Esophagus (tissue), 2 donors: ENCODE data around the gene EPS8L3. TPM values are rescaled to one million over a fixed set of nuclear protein-coding genes. Genes with fewer than 3 reads are reported as not detected.

Experiments
- H3K27ac ChIP-seq, 2 donors: one replicate each; pipeline ENCODE4 v1.5.1; 2013; ENCODE audit warnings: low read depth in 2 of 2, mild to moderate bottlenecking in 2 of 2, inconsistent platforms in 1 of 2, low read length in 1 of 2, moderate library complexity in 1 of 2
- H3K27me3 ChIP-seq, 2 donors: one replicate each; pipeline ENCODE4 v1.6.1; 2013; ENCODE audit warnings: low read length in 2 of 2, control low read depth in 1 of 2, mild to moderate bottlenecking in 1 of 2; ENCODE audit not compliant: insufficient read depth in 2 of 2, control insufficient read depth in 1 of 2
- H3K36me3 ChIP-seq, 2 donors: one replicate each; pipeline ENCODE4 v1.6.1; 2013; ENCODE audit warnings: low read length in 1 of 2; ENCODE audit not compliant: control insufficient read depth in 2 of 2, insufficient read depth in 2 of 2
- H3K4me1 ChIP-seq, 2 donors: one replicate each; pipeline ENCODE4 v1.6.1; 2013; ENCODE audit warnings: low read length in 1 of 2; ENCODE audit not compliant: control insufficient read depth in 2 of 2, insufficient read depth in 2 of 2
- H3K4me3 ChIP-seq, 2 donors: one replicate each; pipeline ENCODE4 v1.5.1; 2013; ENCODE audit warnings: low read length in 2 of 2, mild to moderate bottlenecking in 2 of 2, low read depth in 1 of 2, moderate library complexity in 1 of 2
- H3K9me3 ChIP-seq, 2 donors: one replicate each; pipeline ENCODE4 v1.6.1; 2013; ENCODE audit warnings: mild to moderate bottlenecking in 2 of 2, low read depth in 1 of 2, low read length in 1 of 2, moderate library complexity in 1 of 2; ENCODE audit not compliant: control insufficient read depth in 2 of 2, insufficient read depth in 1 of 2
- WGBS, 2 donors: extraction: QIAGEN DNeasy Blood & Tissue Kit; methylation state at CpG; one replicate each; pipeline ENCODE4 v1.1.7; 2013; 5-methylcytosine and 5-hydroxymethylcytosine counted together
- polyA plus RNA-seq, 2 donors: library from polyadenylated mRNA; stranded (reverse); fragments of 200-250 nt; gene quantifications; one replicate each; pipeline ENCODE4 v1.2.3, GENCODE V29; 2013
- donor health status: healthy with polysubstance abuse.
- donor health status: Bipolar disorder and iron deficiency.

The EPS8L3 gene
- polyA plus RNA-seq, 2 donors, result 0.10 to 0.28 TPM

- Histone ChIP-seq H3K27ac (no peak overlapping the region), H3K4me1 (peaks cover 0 to 3% of the 10 kb centered on the region in 2 donors), H3K36me3 (no peaks in the 10 kb centered on the region), H3K4me3 (no peak overlapping the region), H3K9me3 (no peaks in the 10 kb centered on the region), H3K27me3 (no peaks in the 10 kb centered on the region)
- 75 to 80% methylated on average over 13 of the region's 13 CpGs for WGBS, 2 donors
These were observed 2.3 kb upstream of the EPS8L3 start for GRCh38 chr1:109765896-109766615.

DNA sequence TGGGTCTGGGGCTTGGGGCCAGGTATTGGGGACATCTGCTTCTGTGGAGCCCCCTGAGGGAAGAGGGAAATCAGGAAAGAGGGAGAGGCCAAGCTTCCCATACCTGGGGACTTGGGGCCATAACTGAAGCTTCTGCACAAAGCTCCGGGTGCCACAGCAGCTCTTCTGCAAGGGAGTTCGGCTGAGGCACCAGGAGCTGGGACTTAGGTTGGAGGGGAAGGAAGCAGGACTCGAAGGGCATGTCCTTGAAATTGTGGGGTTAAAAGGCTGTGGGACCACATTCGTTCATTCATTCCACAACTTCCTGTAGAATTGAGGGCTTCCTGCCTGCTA, 1.7 kb upstream of the EPS8L3 start:
- Histone ChIP-seq H3K36me3 (no peaks in the 10 kb centered on the region), H3K4me1 (peaks cover 0 to 3% of the 10 kb centered on the region in 2 donors), H3K4me3 (no peak overlapping the region), H3K9me3 (no peaks in the 10 kb centered on the region), H3K27ac (no peak overlapping the region), H3K27me3 (no peaks in the 10 kb centered on the region)
- WGBS, 2 donors, result 75 to 78% methylated on average over 4 of the region's 4 CpGs

GRCh38 chr1:109764561-109765482, 1.1 kb upstream of the EPS8L3 start:
- H3K4me1 ChIP-seq, result peaks cover 0 to 3% of the 10 kb centered on the region in 2 donors
- H3K4me3 ChIP-seq, result no peak overlapping the region
- no peaks in the 10 kb centered on the region for H3K9me3 ChIP-seq
- no peak overlapping the region for H3K27ac ChIP-seq
- no peaks in the 10 kb centered on the region for H3K36me3 ChIP-seq
- no peaks in the 10 kb centered on the region for H3K27me3 ChIP-seq
- 86 to 92% methylated on average over 11 to 13 of the region's 13 CpGs for WGBS, 2 donors

DNA sequence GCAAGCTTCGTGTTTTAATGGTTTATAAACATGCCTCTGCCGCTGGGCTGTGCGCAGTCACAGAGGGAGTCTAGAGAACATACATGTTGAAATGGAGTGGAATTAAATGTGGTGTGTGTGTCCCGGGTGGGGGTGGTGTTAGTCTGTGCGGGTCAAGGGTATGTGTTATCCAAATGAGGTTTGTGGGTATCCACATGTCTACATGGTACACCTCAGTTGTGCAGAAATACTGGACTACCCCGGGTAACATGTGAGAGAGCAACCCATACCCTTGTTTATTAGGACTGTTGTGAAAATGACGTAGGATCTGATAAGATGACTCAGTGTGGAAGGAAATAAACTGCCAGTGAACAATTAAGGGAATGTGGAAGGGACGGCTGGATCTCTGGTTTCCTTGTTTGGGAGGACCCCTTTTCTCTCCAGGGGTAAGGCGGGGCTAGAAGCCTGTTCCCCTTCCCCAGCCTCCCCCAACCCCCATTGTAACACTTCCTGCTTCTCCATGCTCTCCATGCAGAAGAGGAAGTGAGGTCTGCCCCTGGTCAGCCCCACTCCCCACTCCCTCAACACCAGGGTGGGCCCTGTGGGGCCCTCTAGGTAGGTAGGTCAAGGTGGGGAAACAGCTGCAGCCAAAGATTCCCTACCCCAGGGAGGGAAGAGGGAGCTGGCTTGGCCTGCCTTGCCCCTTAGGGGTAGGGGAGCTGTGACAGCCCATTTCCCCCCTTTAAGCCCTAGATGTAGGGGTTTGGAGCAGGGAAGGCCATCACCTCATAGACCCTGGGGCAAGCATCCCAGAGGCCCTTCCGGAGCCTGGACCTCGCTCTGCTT, 690 bp downstream of the EPS8L3 start:
- Histone ChIP-seq H3K9me3 (no peaks in the 10 kb centered on the region), H3K4me3 (no peak overlapping the region), H3K4me1 (peaks cover 0 to 3% of the 10 kb centered on the region in 2 donors), H3K36me3 (no peaks in the 10 kb centered on the region), H3K27me3 (no peaks in the 10 kb centered on the region), H3K27ac (no peak overlapping the region)
- 71 to 85% methylated on average over 11 of the region's 11 CpGs for WGBS, 2 donors

DNA sequence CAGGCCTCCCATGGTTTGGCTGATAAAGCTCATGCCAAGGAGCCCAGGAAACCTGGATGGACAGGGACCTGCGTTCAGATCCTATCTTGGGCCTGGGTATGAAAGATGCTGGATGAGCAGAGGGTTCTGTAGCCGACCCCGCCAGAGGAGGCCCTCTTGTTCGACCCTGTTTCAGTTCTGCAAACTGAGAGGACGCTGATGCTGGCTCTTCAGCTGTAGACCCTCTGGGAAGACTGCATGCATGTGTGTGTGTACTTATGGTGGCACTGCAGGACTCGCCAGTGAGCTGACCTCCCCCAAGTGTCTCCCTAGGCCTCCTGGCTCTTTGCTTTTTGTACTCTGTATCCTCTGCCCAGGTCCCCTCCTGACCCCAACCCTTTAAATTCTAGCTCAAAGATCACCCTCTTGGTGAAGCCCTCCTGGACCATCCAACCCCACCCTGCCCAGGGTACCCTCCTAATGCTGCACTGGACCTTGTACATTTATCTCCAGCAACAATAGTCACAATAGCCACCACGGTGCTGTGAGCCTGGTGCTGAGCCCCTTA, 1.6 kb downstream of the EPS8L3 start:
- Histone ChIP-seq H3K36me3 (no peaks in the 10 kb centered on the region), H3K9me3 (no peaks in the 10 kb centered on the region), H3K4me1 (peaks cover 0 to 3% of the 10 kb centered on the region in 2 donors), H3K27me3 (no peaks in the 10 kb centered on the region), H3K27ac (no peak overlapping the region), H3K4me3 (no peak overlapping the region)
- 85 to 86% methylated on average over 7 of the region's 7 CpGs for WGBS, 2 donors

GRCh38 chr1:109761227-109762038, 2.3 kb downstream of the EPS8L3 start:
- Histone ChIP-seq H3K27ac (no peak overlapping the region), H3K4me1 (peaks cover 0 to 3% of the 10 kb centered on the region in 2 donors), H3K27me3 (no peaks in the 10 kb centered on the region), H3K4me3 (no peak overlapping the region), H3K36me3 (no peaks in the 10 kb centered on the region), H3K9me3 (no peaks in the 10 kb centered on the region)
- 80 to 82% methylated on average over 14 of the region's 14 CpGs for WGBS, 2 donors

- no peaks in the 10 kb centered on the region for H3K9me3 ChIP-seq
- H3K4me3 ChIP-seq, result no peak overlapping the region
- H3K4me1 ChIP-seq, result peaks cover 0 to 3% of the 10 kb centered on the region in 2 donors
- no peaks in the 10 kb centered on the region for H3K36me3 ChIP-seq
- no peak overlapping the region for H3K27ac ChIP-seq
- no peaks in the 10 kb centered on the region for H3K27me3 ChIP-seq
- WGBS, 2 donors, result 88 to 92% methylated on average over 7 of the region's 7 CpGs
These were observed 3.0 kb downstream of the EPS8L3 start for GRCh38 chr1:109760581-109761226.

DNA sequence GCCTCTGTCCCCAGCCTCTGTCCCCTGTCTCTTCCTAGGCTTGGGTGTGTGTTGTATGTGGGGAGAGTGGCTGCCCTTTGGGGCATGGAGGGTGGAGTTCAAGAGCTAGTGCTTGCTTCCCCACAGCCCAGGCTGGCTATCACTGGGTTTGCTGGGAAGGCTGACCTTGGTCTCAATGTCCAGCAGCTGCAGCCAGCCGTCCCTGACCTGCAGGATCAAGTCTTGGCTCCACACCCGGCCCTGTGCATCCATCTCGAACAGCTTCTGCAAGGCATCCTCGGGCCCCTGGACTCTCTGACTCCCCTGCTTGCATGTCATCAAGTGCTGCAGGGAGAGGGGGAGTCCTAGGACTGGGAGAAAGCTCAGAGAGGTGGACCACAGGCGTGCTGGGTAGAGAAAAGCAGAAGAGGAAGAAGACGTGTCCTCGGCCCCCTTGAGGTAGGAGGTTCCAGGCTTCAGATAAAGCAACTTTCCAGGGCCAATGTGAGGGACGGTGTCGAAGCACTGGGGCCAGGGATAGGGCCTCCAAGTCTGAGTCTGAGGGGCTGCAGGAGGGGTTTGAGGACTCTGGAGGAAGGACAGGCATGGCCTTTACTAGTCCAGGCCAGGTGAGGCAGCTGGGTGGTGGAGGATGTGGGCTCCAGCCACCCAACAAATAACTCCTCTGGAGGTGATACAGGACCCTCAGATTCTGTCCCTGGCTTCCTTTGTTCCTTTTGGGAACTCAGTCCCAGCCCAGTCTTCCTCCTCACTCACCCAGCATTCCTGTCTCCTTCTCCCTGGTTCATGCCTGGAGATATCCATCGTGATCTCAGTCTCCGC, 4.0 kb downstream of the EPS8L3 start:
- 89 to 91% methylated on average over 11 of the region's 11 CpGs for WGBS, 2 donors

More for the DNA sequence above, 4.0 kb downstream of the EPS8L3 start:
- Histone ChIP-seq H3K9me3 (no peaks in the 10 kb centered on the region), H3K27ac (no peak overlapping the region), H3K27me3 (no peaks in the 10 kb centered on the region), H3K4me1 (peaks cover 0 to 3% of the 10 kb centered on the region in 2 donors), H3K36me3 (no peaks in the 10 kb centered on the region), H3K4me3 (no peak overlapping the region)
